AG04449 (cell line): ENCODE measurements around the gene GNLY.

Experiments
- CTCF ChIA-PET: fragments of 350-600 bp; formaldehyde crosslinking; extraction: SDS; loops from one replicate; lab custom pipeline; 2021; ENCODE audit warnings: antibody characterized with exemption; lab: Yijun Ruan, JAX
- POLR2A ChIA-PET: fragments of 400-600, 350-600 bp; formaldehyde crosslinking; extraction: SDS; loops from one replicate; lab custom pipeline; 2020; ENCODE audit warnings: antibody characterized with exemption, inconsistent platforms; lab: Yijun Ruan, JAX
- DNase-seq: peaks from one replicate; pipeline ENCODE4 v3.0.0-alpha.2; 2010; ENCODE audit warnings: low read depth, low spot score
- H3K4me3 ChIP-seq: 2 replicates; pipeline ENCODE4 v1.5.1; 2011; ENCODE audit warnings: low read depth, mild to moderate bottlenecking, control low read depth, low read length
- TF ChIP-seq, protein P1 (sequence below): IDR thresholded peaks from one replicate; pipeline ENCODE4 v1.5.1; 2011; ENCODE audit warnings: mild to moderate bottlenecking, moderate library complexity, low read length, control low read depth, inconsistent platforms; ENCODE audit not compliant: insufficient read depth; ENCODE audit errors: missing control alignments

GNLY gene

DNA sequence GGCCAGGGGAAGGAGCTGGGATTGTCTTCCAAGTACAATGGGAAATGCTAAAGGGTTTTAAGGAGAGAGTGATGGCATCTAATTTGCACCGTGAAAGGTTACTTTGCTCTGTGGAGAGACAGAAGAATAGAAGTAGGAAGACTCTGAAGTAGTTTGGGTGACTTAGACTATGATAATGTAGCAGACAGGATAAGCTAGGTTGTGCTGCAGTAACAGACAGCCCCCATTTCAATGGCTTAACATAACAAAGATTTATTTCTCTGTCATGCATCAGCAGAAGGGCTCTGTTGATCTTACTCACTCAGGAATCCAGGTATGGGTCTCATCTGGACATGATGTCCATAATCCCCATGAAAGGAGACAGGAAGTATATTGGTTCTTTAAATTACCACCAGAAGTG, 26.4 kb downstream of the GNLY start:
- ChIA-PET POLR2A (interaction anchor here (0.6 to 0.7 kb wide), 2 partner anchors 51 to 52 kb away, joined by 3 read pairs; no protein-coding TSS in a partner anchor), CTCF (interaction anchor here (0.7 to 25.5 kb wide), 8 partner anchors 9 to 301 kb away, joined by 3 to 915 read pairs (median 30); no protein-coding TSS in a partner anchor)
- TF ChIP-seq, protein P1, sequence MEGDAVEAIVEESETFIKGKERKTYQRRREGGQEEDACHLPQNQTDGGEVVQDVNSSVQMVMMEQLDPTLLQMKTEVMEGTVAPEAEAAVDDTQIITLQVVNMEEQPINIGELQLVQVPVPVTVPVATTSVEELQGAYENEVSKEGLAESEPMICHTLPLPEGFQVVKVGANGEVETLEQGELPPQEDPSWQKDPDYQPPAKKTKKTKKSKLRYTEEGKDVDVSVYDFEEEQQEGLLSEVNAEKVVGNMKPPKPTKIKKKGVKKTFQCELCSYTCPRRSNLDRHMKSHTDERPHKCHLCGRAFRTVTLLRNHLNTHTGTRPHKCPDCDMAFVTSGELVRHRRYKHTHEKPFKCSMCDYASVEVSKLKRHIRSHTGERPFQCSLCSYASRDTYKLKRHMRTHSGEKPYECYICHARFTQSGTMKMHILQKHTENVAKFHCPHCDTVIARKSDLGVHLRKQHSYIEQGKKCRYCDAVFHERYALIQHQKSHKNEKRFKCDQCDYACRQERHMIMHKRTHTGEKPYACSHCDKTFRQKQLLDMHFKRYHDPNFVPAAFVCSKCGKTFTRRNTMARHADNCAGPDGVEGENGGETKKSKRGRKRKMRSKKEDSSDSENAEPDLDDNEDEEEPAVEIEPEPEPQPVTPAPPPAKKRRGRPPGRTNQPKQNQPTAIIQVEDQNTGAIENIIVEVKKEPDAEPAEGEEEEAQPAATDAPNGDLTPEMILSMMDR = no peak
- H3K4me3 ChIP-seq = no peak overlapping the region
- DNase-seq = no peak

DNA sequence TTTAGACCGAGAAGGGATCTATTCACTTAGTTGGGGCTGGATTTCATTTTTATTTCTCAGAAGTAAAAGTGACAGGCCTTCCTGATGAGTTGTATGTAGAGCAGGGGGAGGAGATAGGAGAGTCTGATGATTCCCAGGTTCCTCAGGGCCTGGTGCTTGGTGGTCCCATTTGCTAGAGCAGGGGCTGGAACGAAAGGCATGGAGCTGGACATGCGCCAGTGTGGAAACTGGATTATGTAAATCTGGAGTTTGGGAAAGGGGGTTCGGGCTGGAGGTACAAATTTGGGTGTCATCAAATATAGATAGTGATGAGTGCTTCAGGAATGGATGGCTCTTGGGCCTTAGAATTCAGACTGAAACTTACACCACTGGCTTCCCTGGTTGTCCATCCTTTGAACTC, 27.5 kb downstream of the GNLY start:
- no peak overlapping the region for H3K4me3 ChIP-seq
- CTCF ChIA-PET = interaction anchor here (11.0 to 25.5 kb wide), 3 partner anchors 13 to 92 kb away, joined by 206 to 915 read pairs (median 221); no protein-coding TSS in a partner anchor
- DNase-seq = no peak
- POLR2A ChIA-PET = no interaction called here
- TF ChIP-seq, protein P1 = no peak

DNA sequence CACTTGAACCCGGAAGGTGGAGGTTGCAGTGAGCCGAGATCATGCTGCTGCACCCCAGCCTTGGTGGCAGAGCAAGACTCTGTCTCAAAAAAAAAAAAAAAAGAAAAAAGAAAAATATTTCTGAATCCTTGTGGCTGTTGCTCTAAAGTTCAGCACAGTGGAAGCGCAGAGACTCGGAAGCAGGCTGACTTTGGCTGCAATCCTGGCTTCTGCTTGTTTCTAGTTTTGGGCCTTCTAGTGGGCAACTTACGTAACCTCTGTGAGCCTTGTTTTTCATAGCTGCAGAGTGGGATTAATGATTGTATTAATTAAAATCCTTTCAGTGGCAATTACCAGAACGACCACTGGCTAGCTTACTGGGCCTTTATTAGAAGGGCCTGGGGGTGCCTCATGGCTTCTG, 28.4 kb downstream of the GNLY start:
- TF ChIP-seq, protein P1 = no peak
- ChIA-PET POLR2A (no interaction called here), CTCF (interaction anchor here (1.1 to 25.5 kb wide), 7 partner anchors 14 to 97 kb away, joined by 3 to 915 read pairs (median 16); no protein-coding TSS in a partner anchor)
- DNase-seq = no peak
- H3K4me3 ChIP-seq = no peak overlapping the region

DNA sequence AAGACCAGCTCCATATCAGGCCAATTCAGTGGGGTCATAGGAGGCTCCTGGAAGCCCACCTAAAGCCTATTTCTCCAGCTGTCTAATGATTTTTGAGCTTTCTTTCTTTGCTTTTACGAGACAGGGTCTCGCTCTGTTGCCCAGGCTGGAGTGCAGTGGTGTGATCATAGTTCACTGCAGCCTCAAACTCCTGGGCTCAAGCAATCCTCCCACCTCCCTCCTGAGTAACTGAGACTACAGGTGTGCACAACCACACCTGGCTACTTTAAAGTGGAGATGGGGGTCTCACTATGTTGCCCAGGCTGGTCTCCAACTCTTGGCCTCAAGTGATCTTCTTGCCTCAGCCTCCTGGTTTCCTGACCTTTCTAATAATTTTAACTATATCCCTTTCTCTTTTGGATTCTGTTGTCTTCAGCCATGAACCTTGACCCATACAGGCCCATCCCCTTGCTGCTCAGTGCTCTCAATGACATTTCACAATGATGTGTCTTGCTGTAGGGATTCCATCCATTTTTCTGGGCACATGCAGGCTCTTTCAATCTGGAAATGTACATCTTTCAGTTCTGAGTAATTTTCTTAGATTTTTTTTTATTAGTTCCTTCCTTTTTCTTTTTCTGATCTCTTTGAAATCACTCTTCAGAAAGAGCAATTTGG, 29.7 kb downstream of the GNLY start:
- H3K4me3 ChIP-seq = no peak overlapping the region
- CTCF ChIA-PET = interaction anchor here (0.8 to 25.5 kb wide), 20 partner anchors 8 to 357 kb away, joined by 3 to 915 read pairs (median 5); no protein-coding TSS in a partner anchor
- POLR2A ChIA-PET = interaction anchor here (0.8 kb wide), 1 partner anchor 185 kb away, joined by 3 read pairs; the partner anchor contains the start of gene MAT2A
- TF ChIP-seq, protein P1 = no peak
- no peak for DNase-seq

DNA sequence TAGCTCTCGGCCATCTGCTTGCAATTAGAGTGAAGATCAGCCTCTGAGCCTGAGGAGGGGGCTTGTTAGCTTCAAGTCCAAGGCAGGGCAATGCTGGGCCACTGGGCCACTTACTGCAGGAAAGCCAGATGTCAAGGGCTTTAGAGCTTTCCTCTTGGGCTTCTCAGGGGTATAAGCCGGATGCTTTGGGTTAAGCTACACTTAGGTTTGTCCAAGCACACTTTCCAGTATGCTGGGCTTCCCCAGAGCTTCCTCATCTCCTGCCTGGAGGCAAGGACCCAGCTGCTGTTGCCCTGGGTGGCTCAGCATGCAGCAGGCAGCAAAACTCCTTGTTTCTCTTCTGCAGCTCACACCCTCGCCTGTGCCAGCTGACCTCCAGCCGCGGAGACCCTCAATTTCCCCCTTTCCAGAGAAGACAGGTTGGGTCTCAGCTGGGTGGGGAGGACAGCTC, 30.6 kb downstream of the GNLY start:
- H3K4me3 ChIP-seq = no peak overlapping the region
- CTCF ChIA-PET = interaction anchor here (0.6 to 25.5 kb wide), 22 partner anchors 9 to 355 kb away, joined by 3 to 915 read pairs (median 4); no protein-coding TSS in a partner anchor
- no peak for DNase-seq
- POLR2A ChIA-PET = interaction anchor here (0.5 to 0.8 kb wide), 3 partner anchors 93 to 375 kb away, joined by 3 read pairs; partner anchors contain the start of gene MAT2A
- TF ChIP-seq, protein P1 = no peak

DNA sequence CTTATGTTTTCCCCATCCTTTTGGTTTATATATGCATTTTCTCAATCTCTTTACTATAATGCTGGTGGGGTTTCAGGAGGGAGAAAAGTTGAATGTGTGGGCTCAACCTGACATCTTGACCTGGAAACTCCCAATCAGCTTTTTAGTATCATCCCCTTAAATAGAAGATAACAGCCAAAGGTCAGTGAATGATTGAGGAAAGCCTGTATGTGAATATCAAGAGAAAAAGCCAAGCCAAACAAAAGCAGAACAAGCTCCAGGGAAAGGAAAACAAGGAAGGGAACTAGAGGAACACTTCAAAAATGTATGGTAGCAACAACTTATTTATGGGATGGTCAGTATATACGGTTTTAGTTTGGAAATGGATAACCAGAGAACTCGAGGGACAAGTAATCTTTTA, 31.3 kb downstream of the GNLY start:
- TF ChIP-seq, protein P1 = no peak
- no peak for DNase-seq
- ChIA-PET POLR2A (interaction anchor here (0.6 kb wide), 1 partner anchor 93 kb away, joined by 3 read pairs; no protein-coding TSS in a partner anchor), CTCF (interaction anchor here (0.8 to 25.5 kb wide), 18 partner anchors 9 to 354 kb away, joined by 3 to 915 read pairs (median 6); no protein-coding TSS in a partner anchor)
- no peak overlapping the region for H3K4me3 ChIP-seq
